ENCODE data around the gene SAMD4B. TPM values are rescaled to one million over a fixed set of nuclear protein-coding genes. Genes with fewer than 3 reads are reported as not detected.
A peak's percentile ranks its signal among the peaks of the same experiment; 100 is the strongest.

Gene SAMD4B
- total and polyA plus RNA-seq, 2 experiments from 2014 or later: 104 to 172 TPM

GRCh38 chr19:39406656-39407409 is 64.6 kb downstream of the SAMD4B start, which contains the start of gene ZFP36:
Gene ZFP36, plus strand, starts transcription at chr19:39406847. Its CDS starts 58 bp downstream, at chr19:39406905.
- peak within 1 kb of the TSS; percentile 94 for H3K4me3 Mint-ChIP-seq

More at GRCh38 chr19:39406656-39407409, 64.6 kb downstream of the SAMD4B start, which contains the start of gene ZFP36:
- Mint-ChIP-seq H3K27me3 (ENCODE audit: insufficient read depth, low read depth, poor library complexity) (peaks cover 45% of the 10 kb centered on the region), H3K27ac (peak within 1 kb of the TSS; percentile 92), H3K36me3 (ENCODE audit: low read depth) (peaks cover 17% of the 10 kb centered on the region; the same call in 2 of the 3 replicates), H3K9me3 (no peaks in the 10 kb centered on the region; the same call in 2 of the 3 replicates), H3K4me1 (peaks cover 57% of the 10 kb centered on the region)
- Histone ChIP-seq H3K4me1 (ENCODE audit: insufficient read depth) (peaks cover 60% of the 10 kb centered on the region), H3K4me2 (peak within 1 kb of the TSS; percentile 91), H3F3A (replicated peaks; ENCODE audit: low read depth) (peaks cover 46% of the 10 kb centered on the region), H3K9me2 (ENCODE audit: insufficient read depth) (no peaks in the 10 kb centered on the region), H3K27me3 (ENCODE audit: insufficient read depth) (no peaks in the 10 kb centered on the region), H2AFZ (no peak within 1 kb of the TSS), H3K36me3 (ENCODE audit: insufficient read depth) (no peaks in the 10 kb centered on the region), H3K27ac (ENCODE audit: low read depth) (peak within 1 kb of the TSS; percentile 96), H3K79me2 (replicated peaks; ENCODE audit: insufficient read depth) (peaks cover 23% of the 10 kb centered on the region), H3K4me3 (peak within 1 kb of the TSS; percentile 99), H4K20me1 (replicated peaks; ENCODE audit: insufficient read depth) (peaks cover 4% of the 10 kb centered on the region; the same call in 1 of the 2 replicates)
- TF ChIP-seq ZNF331 (CRISPR knock-in tag; IDR thresholded peaks at IDR 0.05; ENCODE audit: low read depth) (no peak), EZH2phosphoT487 (IDR thresholded peaks at IDR 0.05; ENCODE audit: unreplicated experiment) (no peak), ZNF114 (CRISPR knock-in tag; IDR thresholded peaks at IDR 0.05) (peak; percentile 99), CTCF (conservative IDR thresholded peaks at IDR 0.05; ENCODE audit: low read depth in 2 of 2) (no peak), POLR2AphosphoS5 (IDR thresholded peaks at IDR 0.05; ENCODE audit: low read depth) (peak; percentile 93), CREB1 (CRISPR knock-in tag; IDR thresholded peaks at IDR 0.05; ENCODE audit: low read depth) (no peak), JUNB (IDR thresholded peaks at IDR 0.05; ENCODE audit: unreplicated experiment) (no peak)
- TF ChIP-seq, protein P1, sequence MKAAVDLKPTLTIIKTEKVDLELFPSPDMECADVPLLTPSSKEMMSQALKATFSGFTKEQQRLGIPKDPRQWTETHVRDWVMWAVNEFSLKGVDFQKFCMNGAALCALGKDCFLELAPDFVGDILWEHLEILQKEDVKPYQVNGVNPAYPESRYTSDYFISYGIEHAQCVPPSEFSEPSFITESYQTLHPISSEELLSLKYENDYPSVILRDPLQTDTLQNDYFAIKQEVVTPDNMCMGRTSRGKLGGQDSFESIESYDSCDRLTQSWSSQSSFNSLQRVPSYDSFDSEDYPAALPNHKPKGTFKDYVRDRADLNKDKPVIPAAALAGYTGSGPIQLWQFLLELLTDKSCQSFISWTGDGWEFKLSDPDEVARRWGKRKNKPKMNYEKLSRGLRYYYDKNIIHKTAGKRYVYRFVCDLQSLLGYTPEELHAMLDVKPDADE (IDR thresholded peaks at IDR 0.05): peak; percentile 9; the same call in 1 of the 2 replicates
- TF ChIP-seq, protein P2, sequence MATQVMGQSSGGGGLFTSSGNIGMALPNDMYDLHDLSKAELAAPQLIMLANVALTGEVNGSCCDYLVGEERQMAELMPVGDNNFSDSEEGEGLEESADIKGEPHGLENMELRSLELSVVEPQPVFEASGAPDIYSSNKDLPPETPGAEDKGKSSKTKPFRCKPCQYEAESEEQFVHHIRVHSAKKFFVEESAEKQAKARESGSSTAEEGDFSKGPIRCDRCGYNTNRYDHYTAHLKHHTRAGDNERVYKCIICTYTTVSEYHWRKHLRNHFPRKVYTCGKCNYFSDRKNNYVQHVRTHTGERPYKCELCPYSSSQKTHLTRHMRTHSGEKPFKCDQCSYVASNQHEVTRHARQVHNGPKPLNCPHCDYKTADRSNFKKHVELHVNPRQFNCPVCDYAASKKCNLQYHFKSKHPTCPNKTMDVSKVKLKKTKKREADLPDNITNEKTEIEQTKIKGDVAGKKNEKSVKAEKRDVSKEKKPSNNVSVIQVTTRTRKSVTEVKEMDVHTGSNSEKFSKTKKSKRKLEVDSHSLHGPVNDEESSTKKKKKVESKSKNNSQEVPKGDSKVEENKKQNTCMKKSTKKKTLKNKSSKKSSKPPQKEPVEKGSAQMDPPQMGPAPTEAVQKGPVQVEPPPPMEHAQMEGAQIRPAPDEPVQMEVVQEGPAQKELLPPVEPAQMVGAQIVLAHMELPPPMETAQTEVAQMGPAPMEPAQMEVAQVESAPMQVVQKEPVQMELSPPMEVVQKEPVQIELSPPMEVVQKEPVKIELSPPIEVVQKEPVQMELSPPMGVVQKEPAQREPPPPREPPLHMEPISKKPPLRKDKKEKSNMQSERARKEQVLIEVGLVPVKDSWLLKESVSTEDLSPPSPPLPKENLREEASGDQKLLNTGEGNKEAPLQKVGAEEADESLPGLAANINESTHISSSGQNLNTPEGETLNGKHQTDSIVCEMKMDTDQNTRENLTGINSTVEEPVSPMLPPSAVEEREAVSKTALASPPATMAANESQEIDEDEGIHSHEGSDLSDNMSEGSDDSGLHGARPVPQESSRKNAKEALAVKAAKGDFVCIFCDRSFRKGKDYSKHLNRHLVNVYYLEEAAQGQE (IDR thresholded peaks at IDR 0.05; ENCODE audit: unreplicated experiment): no peak
- DNase-seq (ENCODE audit: low spot score) (peak; percentile 83), ATAC-seq (peak; percentile 16)

Data from GM23338 (cell line).